HTERT RPE-1 (cell line): Measurements from ENCODE around the gene EXOC6B.

Source experiments
- in situ Hi-C: fragments of 300-500 bp; cut with MboI; formaldehyde crosslinking; loops from 4 replicates; pipeline ENCODE4 v1.14.3; 2020; ENCODE audit warnings: low sequenced_read_pairs

The EXOC6B gene

GRCh38 chr2:72300147-72300684 lies 525.6 kb downstream of the EXOC6B start:
- in situ Hi-C loops: no loop called here

DNA sequence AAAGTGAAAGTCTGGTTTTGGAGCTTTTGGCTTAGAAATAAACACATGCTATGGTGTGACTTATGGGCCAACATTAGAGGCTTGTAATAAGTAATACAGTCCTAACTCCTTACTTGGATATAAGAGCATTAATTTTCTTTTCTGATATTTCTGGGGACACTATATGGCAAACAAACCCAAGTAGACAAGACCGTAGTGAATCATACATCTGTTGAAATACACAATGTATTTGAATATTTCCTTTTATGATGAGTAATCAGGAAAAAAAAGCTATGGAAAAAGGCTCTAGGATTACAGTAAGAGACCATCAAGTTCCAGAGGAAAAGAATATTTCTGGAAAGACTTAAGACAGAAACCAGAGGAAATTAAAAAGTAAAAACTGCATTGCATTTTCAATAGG lies 532.2 kb downstream of the EXOC6B start:
- in situ Hi-C loops: no loop called here

DNA sequence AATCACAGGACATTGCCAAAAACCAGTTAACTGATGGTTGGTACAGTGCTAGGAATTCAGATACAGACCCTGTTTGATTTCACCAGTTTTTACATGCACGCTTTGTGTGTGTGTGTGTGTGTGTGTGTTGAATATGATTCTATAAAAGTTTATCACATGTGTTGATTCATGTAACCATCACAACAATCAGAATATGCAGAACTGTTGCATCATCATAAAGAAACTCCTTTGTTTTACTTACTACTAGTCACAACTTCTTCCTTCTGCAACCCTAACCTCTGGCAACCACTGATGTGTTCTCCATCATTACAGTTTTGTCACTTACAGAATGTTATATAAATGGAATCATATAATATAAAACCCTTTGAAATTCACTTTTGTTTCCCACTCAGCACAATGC lies 533.4 kb downstream of the EXOC6B start:
- in situ Hi-C loops: no loop called here

DNA sequence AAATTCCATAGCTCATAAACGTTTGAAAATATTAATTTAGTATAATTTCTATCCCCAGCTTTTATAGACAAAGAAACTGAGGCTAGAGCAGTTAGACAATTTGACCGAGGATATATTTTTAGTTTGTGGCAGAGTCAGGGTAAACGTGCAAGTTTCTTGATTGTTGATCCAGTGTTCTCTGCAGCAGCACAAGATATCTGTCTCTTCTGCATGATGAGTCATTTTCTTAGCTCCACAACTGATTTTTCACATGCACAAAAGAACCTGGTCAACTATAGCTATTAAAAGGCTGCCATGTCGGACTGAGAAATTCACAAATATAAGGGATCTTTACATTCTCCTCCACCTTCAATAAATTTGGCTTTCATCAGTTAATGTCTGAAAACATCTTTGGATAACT lies 534.8 kb downstream of the EXOC6B start:
- in situ Hi-C loops: no loop called here

GRCh38 chr2:72289736-72290135 lies 536.1 kb downstream of the EXOC6B start:
- in situ Hi-C loops: no loop called here

- in situ Hi-C loops: no loop called here
Observed at GRCh38 chr2:72289283-72289682, 536.5 kb downstream of the EXOC6B start.

DNA sequence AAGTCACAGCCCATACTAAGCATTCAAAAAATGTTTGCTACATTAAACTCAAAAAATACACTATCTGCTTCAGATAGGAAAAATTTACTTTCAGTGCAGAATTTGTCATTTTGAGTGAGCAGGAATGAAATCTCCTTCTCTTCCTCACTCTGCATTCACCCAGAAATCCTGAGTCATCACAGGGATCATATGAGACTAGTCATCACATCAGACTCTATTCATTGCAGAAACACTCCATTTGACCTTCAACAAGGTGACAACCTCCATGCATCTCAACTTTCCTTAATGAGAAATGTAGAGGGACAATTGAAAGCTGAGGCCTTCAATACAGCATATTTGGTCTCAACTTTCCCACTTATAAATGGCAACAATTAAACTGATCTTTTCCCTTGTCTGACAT lies 547.8 kb downstream of the EXOC6B start:
- in situ Hi-C loops: no loop called here

DNA sequence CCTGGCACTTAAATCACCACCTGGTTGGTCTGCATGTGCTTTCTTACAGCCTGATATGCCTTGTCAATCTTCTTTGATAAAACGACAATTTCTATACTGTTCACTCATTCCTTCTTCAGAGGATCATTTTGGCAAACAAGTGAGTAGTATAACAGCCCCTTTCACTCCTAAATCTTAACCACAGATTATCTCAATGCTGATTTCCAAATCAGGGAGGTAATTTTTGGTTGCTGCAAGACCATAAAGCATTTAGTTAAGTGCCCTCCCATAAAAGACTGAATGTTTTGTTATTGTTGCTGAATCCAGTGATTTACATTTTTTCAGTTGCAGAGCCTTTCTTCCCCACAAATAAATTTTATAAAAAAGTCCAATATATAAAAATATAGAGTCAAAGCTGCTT lies 549.0 kb downstream of the EXOC6B start:
- in situ Hi-C loops: no loop called here

GRCh38 chr2:72276356-72276755 lies 549.5 kb downstream of the EXOC6B start:
- in situ Hi-C loops: no loop called here

DNA sequence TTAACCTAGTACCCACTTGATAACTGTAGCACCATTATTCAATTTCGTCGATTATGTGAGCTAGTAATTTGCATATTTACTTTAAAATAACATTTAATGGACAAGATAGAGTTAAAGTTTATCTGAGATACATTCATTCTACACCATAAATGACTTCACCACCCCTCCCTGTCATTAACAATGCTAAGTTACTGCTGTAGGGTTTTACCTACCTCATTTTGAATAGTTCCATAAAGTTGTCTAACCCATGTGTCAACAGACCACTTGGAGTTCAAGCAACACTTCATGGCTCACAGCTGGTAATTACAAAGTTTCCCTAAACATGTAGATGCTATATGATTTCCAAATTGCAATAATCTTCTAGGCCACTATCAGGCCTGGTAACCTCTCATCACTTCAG lies 550.7 kb downstream of the EXOC6B start:
- in situ Hi-C loops: no loop called here

GRCh38 chr2:72274380-72274797 lies 551.4 kb downstream of the EXOC6B start:
- in situ Hi-C loops: no loop called here

GRCh38 chr2:72273384-72273783 lies 552.4 kb downstream of the EXOC6B start:
- in situ Hi-C loops: no loop called here

- in situ Hi-C loops: no loop called here
Observed at GRCh38 chr2:72271766-72272641, 553.8 kb downstream of the EXOC6B start.

GRCh38 chr2:72271276-72271614 lies 554.6 kb downstream of the EXOC6B start:
- in situ Hi-C loops: no loop called here

DNA sequence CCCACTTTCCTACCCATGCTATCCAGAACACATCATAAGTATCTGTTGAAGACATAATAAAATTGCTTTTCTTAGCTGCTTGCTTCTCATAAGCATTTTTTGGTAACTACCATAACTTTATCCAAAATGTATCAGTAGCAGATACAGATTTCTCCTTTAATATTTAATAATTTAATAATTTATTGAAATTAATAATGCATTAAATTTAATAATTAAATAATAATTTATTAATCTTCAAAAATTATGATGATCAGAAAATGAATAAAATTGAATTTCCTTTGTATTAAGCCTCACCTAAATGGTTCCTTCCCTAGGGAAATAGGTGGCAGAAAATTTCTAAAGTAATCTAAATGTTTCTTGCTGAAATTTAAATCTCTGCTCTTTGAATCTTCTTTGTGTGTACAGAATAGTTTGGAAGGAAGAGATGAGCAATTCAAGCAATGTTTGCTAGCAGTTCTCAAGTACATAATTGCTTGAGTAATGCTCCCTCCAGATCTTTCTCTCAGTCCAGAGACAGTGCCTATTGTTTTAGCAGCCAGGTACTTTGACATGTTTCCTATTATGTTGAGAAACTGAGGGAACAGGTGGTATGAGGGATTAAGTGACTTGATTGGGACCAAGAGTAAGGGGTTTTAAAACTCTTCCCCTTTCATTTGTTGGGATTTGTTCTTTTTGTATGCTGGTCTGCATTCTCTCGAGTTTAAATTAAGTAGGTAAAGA lies 555.1 kb downstream of the EXOC6B start:
- in situ Hi-C loops: no loop called here

DNA sequence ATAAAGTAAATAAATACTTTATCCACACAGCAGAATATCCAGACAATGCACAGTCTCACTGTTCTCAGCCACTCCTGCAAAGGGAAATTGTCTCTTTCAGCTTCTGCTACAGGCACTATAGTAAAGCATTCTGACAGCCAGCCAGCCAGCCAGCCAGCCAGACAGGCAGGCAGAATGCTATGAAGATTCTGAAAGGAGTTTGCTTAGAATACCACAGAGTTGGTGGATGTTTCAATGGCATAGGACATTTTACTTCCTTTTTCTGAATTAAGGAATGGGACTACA lies 562.1 kb downstream of the EXOC6B start:
- in situ Hi-C loops: no loop called here

- in situ Hi-C loops: no loop called here
Observed at GRCh38 chr2:72263043-72263775, 562.6 kb downstream of the EXOC6B start.

- in situ Hi-C loops: no loop called here
Observed at GRCh38 chr2:72261076-72261475, 564.8 kb downstream of the EXOC6B start.

GRCh38 chr2:72255540-72255939 lies 570.3 kb downstream of the EXOC6B start:
- in situ Hi-C loops: no loop called here

DNA sequence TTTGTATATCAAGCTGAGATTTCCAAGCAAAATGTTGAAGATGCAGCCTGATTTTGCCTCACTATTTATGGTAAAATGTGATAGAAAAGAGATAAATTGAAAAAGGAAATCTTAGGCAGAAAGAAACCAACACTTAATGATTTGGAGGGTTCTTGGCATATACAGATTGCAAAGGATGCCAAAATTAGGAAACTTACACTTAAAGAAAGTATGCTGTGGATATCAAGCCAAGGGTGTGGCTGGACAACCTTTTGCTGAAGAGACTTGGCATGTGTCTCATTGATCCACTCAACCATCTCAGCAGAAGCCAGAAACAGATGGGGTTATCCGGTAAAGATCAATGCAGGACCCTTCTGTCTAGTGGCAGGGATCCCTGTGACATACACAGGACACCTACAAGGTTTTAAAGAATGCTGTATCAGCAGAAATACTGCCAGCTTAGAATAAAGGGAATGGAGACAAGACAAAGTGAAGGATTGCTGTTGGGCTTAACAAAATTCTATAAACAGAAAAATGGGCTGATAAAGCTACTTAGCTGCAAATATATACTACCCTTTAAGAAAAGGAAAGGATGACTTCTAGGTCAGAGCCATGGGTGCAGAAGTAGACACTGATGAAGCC lies 570.9 kb downstream of the EXOC6B start:
- in situ Hi-C loops: no loop called here

GRCh38 chr2:72238311-72238710 lies 587.5 kb downstream of the EXOC6B start:
- in situ Hi-C loops: no loop called here
